Spleen (tissue), 11 donors: ENCODE measurements around the gene TRNP1. TPM values are rescaled to one million over a fixed set of nuclear protein-coding genes. Genes with fewer than 3 reads are reported as not detected.

Experiments
- DNase-seq: peaks from one replicate; pipeline ENCODE4 v3.0.0-alpha.2; 2020
- H3K27ac ChIP-seq, 8 donors: fragments of 200-600 bp; sonication (generic) in 7 of 8; 1 replicate in 4 of 8; 2 replicates in 4 of 8; pipeline versions ENCODE4 v1.5.0 to v1.8.0; 2016 to 2021; ENCODE audit warnings: inconsistent platforms in 4 of 8, mild to moderate bottlenecking in 4 of 8, moderate library complexity in 1 of 8
- H3K27me3 ChIP-seq, 7 donors: fragments of 200-600 bp; sonication (generic) in 6 of 7; replicated peaks in 1 of 7; 1 replicate in 4 of 7; 2 replicates in 3 of 7; pipeline versions ENCODE4 v1.5.0 to v1.8.0; 2016 to 2021; ENCODE audit warnings: inconsistent platforms in 3 of 7, mild to moderate bottlenecking in 1 of 7
- H3K36me3 ChIP-seq, 6 donors: fragments of 200-600 bp; sonication (generic) in 5 of 6; 1 replicate in 4 of 6; 2 replicates in 2 of 6; pipeline versions ENCODE4 v1.5.0 to v1.8.0; 2016 to 2021; ENCODE audit warnings: inconsistent platforms in 2 of 6
- H3K4me1 ChIP-seq, 6 donors: fragments of 200-600 bp; sonication (generic) in 5 of 6; 1 replicate in 3 of 6; 2 replicates in 3 of 6; pipeline versions ENCODE4 v1.5.0 to v1.8.0; 2016 to 2021; ENCODE audit warnings: inconsistent platforms in 3 of 6
- H3K4me3 ChIP-seq, 8 donors: fragments of 200-600 bp; sonication (generic) in 7 of 8; 1 replicate in 4 of 8; 2 replicates in 4 of 8; pipeline versions ENCODE4 v1.5.0 to v1.8.0; 2016 to 2021; ENCODE audit warnings: inconsistent platforms in 4 of 8, mild to moderate bottlenecking in 4 of 8, moderate library complexity in 2 of 8
- H3K9me3 ChIP-seq, 8 donors: fragments of 200-600 bp; sonication (generic) in 7 of 8; 1 replicate in 4 of 8; 2 replicates in 4 of 8; pipeline versions ENCODE4 v1.5.0 to v1.8.0; 2016 to 2021; ENCODE audit warnings: inconsistent platforms in 4 of 8
- POLR2A ChIP-seq, 3 donors: fragments of 450-650 bp; IDR thresholded peaks; one replicate each; pipeline ENCODE4 v1.5.1; 2017; ENCODE audit warnings: antibody characterized with exemption in 3 of 3, mild to moderate bottlenecking in 1 of 3
- POLR2AphosphoS5 ChIP-seq, 3 donors: sonication (generic); formaldehyde crosslinking; IDR thresholded peaks; one replicate each; pipeline ENCODE4 v1.5.1; 2017; ENCODE audit warnings: antibody characterized with exemption in 3 of 3
- WGBS, 5 donors: extraction: QIAGEN DNeasy Blood & Tissue Kit in 3 of 5; methylation state at CpG; one replicate each; pipeline versions ENCODE4 v1.1.5 to v1.1.7; 2013 to 2018; 5-methylcytosine and 5-hydroxymethylcytosine counted together
- intact Hi-C: fragments of 100-400 bp; cut with DNase I; formaldehyde crosslinking; loops from one replicate; pipeline ENCODE4 v1.15.0; 2023; ENCODE audit warnings: low total_unique reads
- polyA plus RNA-seq, 3 donors: library from polyadenylated mRNA; stranded (reverse); fragments of 200-250 nt; gene quantifications; one replicate each; pipeline ENCODE4 v1.2.1, GENCODE V29; 2013
- total RNA-seq, 7 donors: library from RNA; depleted of rRNA in 3 of 7; stranded (reverse); fragments of >200 nt in 3 of 7; fragmentation: NEBNext Ultra II Directional in 4 of 7; extraction: Animal tissue kit (Norgen Biotek cat#: 25700) in 4 of 7; gene quantifications; one replicate each; pipeline versions ENCODE4 v1.1.0 to v1.2.1, GENCODE V29; 2016 to 2021
- TF ChIP-seq, protein P1 (sequence below), 11 experiments: fragments of 200-600 bp in 7 of 11; fragments of 450-650 bp in 4 of 11; sonication (generic) in 4 of 11; IDR thresholded peaks in 8 of 11; conservative IDR thresholded peaks in 3 of 11; 1 replicate in 7 of 11; 2 replicates in 4 of 11; pipeline versions ENCODE4 v1.4.0 to v1.8.0; 2016 to 2021; ENCODE audit warnings: antibody characterized with exemption in 11 of 11, inconsistent platforms in 4 of 11, mild to moderate bottlenecking in 1 of 11
- donor health status: healthy with polysubstance abuse.
- donor health status: DM: no; HTN: no; CAD: no; lungs with moderate emphysema.
- donor health status: DM: no; HTN: no; CAD: no.
- donor health status: Bipolar disorder and iron deficiency.
- donor health status: healthy.
- donor health status: DM: no; HTN: no; CAD: no.
- donor health status: DM: yes; HTN: yes; CAD: no.

The TRNP1 gene
- total and polyA plus RNA-seq, 10 donors: 3.1 to 18.1 (median 6.5) TPM

DNA sequence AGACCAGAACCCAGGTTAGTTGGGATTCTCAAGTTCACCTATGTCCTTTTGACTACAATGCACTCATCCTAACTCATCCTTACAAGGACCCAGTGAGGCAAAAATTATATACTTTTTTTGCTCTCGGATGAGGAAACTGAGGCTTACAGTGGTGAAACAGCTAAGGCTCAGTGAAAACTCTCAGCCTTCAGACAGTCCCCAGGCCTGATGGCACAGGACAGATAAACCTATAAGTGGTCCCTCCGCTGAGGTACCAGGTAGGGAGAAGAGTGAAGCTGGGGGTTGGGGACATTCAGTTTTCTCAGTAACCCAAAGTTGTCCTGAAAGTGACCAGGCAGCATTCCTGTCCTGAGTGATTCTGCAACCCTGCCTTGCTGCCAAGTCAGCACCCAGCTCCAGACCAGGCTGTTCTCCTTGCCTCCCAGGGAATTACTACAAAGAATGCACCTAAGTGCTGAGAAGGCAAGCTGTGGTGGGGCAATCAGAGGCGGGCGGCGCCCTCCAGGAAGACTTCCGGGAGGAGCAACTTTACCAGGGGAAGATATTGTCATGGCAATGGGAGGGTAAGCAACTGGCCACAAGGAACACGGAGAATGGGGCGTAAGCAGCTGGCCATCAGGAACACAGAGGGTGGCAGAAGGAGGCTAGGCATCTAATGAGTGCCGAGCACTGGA lies 14.6 kb downstream of the TRNP1 start:
- no peak overlapping the region for H3K27ac ChIP-seq
- H3K4me1 ChIP-seq: peaks cover 0 to 22% (median 11%) of the 10 kb centered on the region in 6 donors
- peaks cover 0 to 23% (median 8%) of the 10 kb centered on the region in 7 donors for H3K27me3 ChIP-seq
- no peaks in the 10 kb centered on the region for H3K36me3 ChIP-seq
- no peak overlapping the region for H3K4me3 ChIP-seq
- intact Hi-C loops: no loop called here
- H3K9me3 ChIP-seq: no peaks in the 10 kb centered on the region
- 81 to 91% (median 82%) methylated on average over 9 of the region's 9 CpGs for WGBS, 5 donors
- TF ChIP-seq POLR2AphosphoS5 (IDR thresholded peaks at IDR 0.05) (no peak), POLR2A (IDR thresholded peaks at IDR 0.05) (no peak)
- TF ChIP-seq, protein P1, sequence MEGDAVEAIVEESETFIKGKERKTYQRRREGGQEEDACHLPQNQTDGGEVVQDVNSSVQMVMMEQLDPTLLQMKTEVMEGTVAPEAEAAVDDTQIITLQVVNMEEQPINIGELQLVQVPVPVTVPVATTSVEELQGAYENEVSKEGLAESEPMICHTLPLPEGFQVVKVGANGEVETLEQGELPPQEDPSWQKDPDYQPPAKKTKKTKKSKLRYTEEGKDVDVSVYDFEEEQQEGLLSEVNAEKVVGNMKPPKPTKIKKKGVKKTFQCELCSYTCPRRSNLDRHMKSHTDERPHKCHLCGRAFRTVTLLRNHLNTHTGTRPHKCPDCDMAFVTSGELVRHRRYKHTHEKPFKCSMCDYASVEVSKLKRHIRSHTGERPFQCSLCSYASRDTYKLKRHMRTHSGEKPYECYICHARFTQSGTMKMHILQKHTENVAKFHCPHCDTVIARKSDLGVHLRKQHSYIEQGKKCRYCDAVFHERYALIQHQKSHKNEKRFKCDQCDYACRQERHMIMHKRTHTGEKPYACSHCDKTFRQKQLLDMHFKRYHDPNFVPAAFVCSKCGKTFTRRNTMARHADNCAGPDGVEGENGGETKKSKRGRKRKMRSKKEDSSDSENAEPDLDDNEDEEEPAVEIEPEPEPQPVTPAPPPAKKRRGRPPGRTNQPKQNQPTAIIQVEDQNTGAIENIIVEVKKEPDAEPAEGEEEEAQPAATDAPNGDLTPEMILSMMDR (IDR thresholded peaks at IDR 0.05 in 8 of 11, conservative IDR thresholded peaks at IDR 0.05 in 3 of 11): no peak
- no peak for DNase-seq

DNA sequence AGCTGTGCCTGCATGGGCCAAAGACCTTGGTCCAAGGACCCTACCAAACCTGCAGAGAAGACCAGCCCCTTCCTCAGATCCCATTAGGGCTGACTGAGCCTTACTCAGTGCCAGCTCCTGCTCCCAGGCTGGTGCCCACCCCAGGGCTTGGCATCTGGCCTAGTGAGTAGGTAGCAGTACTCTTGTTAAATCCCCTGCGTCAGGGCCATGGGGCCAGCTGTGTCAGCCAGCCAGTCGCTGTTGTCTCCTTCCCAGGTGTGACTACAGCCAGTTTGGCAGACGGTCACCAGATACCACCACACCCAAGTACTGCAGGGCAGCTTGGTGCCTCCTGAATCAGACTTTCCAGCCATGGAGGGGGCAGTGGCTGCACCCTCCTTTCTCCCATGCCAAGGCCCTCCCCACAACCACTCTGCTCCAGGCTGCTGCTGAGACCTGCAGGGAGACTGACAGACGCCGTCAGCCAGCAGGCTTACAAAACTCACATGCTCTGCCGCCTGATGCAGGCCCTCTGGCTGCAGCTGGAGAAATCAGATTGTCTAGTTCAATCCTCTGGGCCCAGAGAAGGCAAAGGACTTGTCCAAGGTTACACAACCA lies 16.2 kb downstream of the TRNP1 start:
- H3K4me3 ChIP-seq: no peak overlapping the region
- intact Hi-C loops: no loop called here
- no peak overlapping the region for H3K27ac ChIP-seq
- no peak for DNase-seq
- TF ChIP-seq POLR2AphosphoS5 (IDR thresholded peaks at IDR 0.05) (no peak), POLR2A (IDR thresholded peaks at IDR 0.05) (no peak)
- TF ChIP-seq, protein P1 (IDR thresholded peaks at IDR 0.05 in 8 of 11, conservative IDR thresholded peaks at IDR 0.05 in 3 of 11): no peak
- no peaks in the 10 kb centered on the region for H3K9me3 ChIP-seq
- WGBS, 5 donors: 78 to 92% (median 86%) methylated on average over 6 of the region's 6 CpGs
- H3K36me3 ChIP-seq: no peaks in the 10 kb centered on the region
- peaks cover 0 to 27% (median 8%) of the 10 kb centered on the region in 7 donors for H3K27me3 ChIP-seq
- H3K4me1 ChIP-seq: peaks cover 0 to 19% (median 15%) of the 10 kb centered on the region in 6 donors

DNA sequence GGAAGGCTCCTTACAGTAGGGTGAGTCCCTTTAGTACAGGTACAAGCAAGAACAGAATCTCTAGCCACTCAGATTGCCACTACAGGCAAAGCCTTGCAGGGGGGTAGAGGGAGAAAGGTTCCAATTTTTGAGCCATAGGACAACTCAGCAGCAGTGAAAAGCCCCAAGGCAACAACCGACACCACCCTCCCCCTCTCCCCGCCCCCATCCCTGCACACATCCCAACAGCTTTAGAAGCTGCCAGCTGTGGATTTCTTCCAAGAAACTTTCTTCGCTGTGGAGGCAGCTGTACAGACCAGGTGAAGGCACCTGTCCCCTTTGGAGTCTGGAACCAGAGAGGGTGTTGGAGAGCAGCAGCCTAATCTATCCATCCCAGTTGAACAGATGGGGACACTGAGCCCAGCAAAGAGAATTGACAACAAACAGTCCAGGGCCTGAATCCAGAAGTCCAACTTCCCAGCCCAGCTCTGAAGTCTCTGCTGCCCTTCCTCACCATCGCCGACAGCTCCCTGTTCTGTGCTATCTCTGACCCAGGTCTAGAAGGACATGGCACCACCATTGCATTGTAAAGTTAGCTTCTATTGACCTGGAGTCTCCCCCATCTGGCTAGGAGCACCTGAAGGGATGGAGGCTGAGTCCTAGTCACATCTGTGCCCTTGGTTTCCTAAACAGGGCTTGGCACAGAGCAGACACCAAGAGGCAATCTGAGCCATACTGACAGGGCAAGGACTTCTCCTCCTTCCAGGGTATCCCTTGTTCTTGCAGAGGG lies 16.9 kb downstream of the TRNP1 start:
- peaks cover 0 to 27% (median 8%) of the 10 kb centered on the region in 7 donors for H3K27me3 ChIP-seq
- H3K4me3 ChIP-seq: no peak overlapping the region
- WGBS, 5 donors: 91 to 95% (median 95%) methylated on average over 3 to 5 of the region's 5 CpGs
- no peak overlapping the region for H3K27ac ChIP-seq
- H3K9me3 ChIP-seq: no peaks in the 10 kb centered on the region
- intact Hi-C loops: no loop called here
- no peaks in the 10 kb centered on the region for H3K36me3 ChIP-seq
- DNase-seq: no peak
- H3K4me1 ChIP-seq: peaks cover 0 to 25% (median 17%) of the 10 kb centered on the region in 6 donors
- TF ChIP-seq, protein P1 (IDR thresholded peaks at IDR 0.05 in 8 of 11, conservative IDR thresholded peaks at IDR 0.05 in 3 of 11): no peak
- TF ChIP-seq POLR2AphosphoS5 (IDR thresholded peaks at IDR 0.05) (no peak), POLR2A (IDR thresholded peaks at IDR 0.05) (no peak)
